ENCODE measurements around the gene DNAJB13.

The DNAJB13 gene

DNA sequence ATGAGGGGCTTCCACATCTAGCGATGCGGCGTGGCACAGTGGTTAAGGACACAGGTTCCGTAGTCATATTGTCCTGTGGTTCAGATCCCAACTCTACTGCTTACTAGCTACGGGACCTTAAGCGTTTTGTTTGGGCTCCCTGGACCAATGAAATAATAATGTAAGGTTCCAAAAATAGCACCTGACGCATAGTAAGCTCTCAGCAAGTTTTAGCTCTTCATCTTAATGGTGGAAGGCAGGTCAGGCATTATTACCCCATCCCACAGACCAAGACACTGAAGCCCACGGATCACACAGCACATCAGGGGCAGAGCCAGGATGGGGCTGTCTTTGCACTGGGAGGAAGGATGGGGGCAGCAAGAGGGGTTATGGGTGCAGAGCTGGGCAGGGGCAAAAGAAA lies 13.0 kb downstream of the DNAJB13 start:
- ATAC-seq: peak; percentile 10; the same call in 2 of the 3 replicates
- TF ChIP-seq ZNF565 (CRISPR knock-in tag; conservative IDR thresholded peaks at IDR 0.05; ENCODE audit: low read depth): no peak
- TF ChIP-seq, protein P1, sequence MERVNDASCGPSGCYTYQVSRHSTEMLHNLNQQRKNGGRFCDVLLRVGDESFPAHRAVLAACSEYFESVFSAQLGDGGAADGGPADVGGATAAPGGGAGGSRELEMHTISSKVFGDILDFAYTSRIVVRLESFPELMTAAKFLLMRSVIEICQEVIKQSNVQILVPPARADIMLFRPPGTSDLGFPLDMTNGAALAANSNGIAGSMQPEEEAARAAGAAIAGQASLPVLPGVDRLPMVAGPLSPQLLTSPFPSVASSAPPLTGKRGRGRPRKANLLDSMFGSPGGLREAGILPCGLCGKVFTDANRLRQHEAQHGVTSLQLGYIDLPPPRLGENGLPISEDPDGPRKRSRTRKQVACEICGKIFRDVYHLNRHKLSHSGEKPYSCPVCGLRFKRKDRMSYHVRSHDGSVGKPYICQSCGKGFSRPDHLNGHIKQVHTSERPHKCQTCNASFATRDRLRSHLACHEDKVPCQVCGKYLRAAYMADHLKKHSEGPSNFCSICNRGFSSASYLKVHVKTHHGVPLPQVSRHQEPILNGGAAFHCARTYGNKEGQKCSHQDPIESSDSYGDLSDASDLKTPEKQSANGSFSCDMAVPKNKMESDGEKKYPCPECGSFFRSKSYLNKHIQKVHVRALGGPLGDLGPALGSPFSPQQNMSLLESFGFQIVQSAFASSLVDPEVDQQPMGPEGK (CRISPR knock-in tag; IDR thresholded peaks at IDR 0.05; ENCODE audit: borderline replicate concordance): no peak
- TF ChIP-seq ZNF8 (CRISPR knock-in tag; IDR thresholded peaks at IDR 0.05): no peak
- no peak for TF ChIP-seq ARNTL (CRISPR knock-in tag; IDR thresholded peaks at IDR 0.05; ENCODE audit: borderline replicate concordance, low read depth)
- TF ChIP-seq ISL1 (CRISPR knock-in tag; IDR thresholded peaks at IDR 0.05): no peak

DNA sequence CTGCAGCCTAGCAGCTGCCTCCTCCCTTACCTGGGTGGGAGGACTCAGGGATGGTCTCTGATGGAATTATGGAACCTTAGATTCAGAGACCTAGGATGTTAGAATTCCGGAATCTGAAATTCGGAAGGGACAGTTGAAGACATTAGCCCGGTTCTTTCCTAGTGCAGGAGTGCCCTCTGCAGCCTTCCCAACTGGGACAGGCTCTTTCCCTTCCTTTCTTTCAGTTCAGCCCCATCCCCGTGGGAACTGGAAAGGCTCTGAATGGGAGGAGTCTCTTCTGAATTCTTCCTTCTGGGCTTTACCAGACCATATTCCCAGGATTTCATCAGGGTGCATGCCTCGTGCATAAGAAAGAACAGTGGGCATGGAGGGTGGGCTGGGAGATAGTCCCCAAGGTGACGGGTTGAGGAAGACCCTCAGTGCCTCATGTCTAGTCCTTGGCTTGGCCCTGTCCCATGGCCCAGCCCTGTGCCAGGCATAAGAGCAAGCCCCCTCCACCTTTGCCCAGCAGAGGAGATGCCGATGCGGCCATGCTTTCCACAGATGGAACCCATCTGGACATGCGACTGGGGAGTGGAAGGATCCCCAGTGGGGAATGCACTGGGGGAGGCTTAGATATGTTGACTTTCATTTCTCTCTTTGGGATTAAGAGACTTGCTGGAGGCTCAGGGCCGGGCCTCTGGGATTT lies 14.4 kb downstream of the DNAJB13 start:
- no peak for TF ChIP-seq ZC3H10 (CRISPR knock-in tag; IDR thresholded peaks at IDR 0.05)
- TF ChIP-seq, protein P2, sequence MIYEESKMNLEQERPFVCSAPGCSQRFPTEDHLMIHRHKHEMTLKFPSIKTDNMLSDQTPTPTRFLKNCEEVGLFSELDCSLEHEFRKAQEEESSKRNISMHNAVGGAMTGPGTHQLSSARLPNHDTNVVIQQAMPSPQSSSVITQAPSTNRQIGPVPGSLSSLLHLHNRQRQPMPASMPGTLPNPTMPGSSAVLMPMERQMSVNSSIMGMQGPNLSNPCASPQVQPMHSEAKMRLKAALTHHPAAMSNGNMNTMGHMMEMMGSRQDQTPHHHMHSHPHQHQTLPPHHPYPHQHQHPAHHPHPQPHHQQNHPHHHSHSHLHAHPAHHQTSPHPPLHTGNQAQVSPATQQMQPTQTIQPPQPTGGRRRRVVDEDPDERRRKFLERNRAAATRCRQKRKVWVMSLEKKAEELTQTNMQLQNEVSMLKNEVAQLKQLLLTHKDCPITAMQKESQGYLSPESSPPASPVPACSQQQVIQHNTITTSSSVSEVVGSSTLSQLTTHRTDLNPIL (CRISPR knock-in tag; IDR thresholded peaks at IDR 0.05; ENCODE audit: low read depth): no peak
- TF ChIP-seq, protein P3, sequence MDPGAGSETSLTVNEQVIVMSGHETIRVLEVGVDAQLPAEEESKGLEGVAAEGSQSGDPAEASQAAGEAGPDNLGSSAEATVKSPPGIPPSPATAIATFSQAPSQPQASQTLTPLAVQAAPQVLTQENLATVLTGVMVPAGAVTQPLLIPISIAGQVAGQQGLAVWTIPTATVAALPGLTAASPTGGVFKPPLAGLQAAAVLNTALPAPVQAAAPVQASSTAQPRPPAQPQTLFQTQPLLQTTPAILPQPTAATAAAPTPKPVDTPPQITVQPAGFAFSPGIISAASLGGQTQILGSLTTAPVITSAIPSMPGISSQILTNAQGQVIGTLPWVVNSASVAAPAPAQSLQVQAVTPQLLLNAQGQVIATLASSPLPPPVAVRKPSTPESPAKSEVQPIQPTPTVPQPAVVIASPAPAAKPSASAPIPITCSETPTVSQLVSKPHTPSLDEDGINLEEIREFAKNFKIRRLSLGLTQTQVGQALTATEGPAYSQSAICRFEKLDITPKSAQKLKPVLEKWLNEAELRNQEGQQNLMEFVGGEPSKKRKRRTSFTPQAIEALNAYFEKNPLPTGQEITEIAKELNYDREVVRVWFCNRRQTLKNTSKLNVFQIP (CRISPR knock-in tag; IDR thresholded peaks at IDR 0.05; ENCODE audit: borderline replicate concordance, low read depth): no peak
- peak; percentile 9; the same call in 1 of the 3 replicates for ATAC-seq

DNA sequence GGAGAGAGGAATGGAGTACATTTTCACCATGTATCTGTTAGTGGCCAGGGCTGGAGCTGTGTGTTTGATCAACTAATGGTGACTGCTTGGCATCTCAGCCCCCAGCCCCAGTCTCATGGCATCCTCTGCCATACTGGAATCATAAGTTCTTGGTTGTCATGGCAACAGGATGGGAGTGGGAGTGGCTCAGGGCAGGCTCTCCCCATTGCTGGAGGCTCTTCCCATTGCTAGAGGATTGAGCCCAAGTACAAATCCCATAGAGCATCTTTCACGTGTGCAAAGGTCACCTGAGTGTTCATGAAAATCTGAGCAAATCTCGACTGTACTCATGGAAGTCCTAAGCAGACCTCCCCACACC lies 14.9 kb downstream of the DNAJB13 start:
- TF ChIP-seq OSR1 (CRISPR knock-in tag; IDR thresholded peaks at IDR 0.05): no peak
- ATAC-seq: no peak

DNA sequence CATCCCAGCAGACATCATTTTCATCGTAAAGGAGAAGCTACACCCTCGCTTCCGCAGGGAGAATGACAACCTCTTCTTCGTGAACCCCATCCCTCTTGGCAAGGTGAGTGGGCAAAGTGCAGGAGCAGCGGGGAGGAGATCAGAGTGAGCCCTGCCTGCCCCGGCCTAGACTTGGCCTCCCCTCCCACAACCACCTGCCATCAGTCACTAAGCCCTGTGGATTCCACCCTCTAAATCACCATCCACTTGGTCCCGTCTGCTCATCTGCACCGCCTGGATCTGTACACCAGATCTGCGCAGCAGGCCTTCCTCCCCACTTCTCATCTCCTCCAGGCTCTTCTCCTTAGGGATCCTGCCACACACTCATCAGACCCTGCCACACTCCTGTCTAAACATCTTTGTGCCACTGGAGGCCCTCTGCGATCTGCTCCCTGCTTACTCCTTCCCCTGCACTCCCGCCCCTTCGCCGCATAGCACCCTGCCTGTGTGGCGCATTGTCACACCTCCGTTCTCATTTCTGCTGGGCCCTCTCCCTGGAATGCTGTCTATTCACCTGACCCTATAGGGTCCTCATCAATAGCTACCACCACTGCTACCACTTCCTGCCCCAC lies 17.6 kb downstream of the DNAJB13 start:
- ATAC-seq: no peak
- TF ChIP-seq ARNTL (CRISPR knock-in tag; IDR thresholded peaks at IDR 0.05; ENCODE audit: borderline replicate concordance, low read depth): no peak
- TF ChIP-seq ISL1 (CRISPR knock-in tag; IDR thresholded peaks at IDR 0.05): no peak
- no peak for TF ChIP-seq ZC3H10 (CRISPR knock-in tag; IDR thresholded peaks at IDR 0.05)
- TF ChIP-seq ZFP3 (CRISPR knock-in tag; IDR thresholded peaks at IDR 0.05): no peak
- TF ChIP-seq, protein P4, sequence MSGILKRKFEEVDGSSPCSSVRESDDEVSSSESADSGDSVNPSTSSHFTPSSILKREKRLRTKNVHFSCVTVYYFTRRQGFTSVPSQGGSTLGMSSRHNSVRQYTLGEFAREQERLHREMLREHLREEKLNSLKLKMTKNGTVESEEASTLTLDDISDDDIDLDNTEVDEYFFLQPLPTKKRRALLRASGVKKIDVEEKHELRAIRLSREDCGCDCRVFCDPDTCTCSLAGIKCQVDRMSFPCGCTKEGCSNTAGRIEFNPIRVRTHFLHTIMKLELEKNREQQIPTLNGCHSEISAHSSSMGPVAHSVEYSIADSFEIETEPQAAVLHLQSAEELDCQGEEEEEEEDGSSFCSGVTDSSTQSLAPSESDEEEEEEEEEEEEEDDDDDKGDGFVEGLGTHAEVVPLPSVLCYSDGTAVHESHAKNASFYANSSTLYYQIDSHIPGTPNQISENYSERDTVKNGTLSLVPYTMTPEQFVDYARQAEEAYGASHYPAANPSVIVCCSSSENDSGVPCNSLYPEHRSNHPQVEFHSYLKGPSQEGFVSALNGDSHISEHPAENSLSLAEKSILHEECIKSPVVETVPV (CRISPR knock-in tag; IDR thresholded peaks at IDR 0.05): no peak
- TF ChIP-seq BACH2 (CRISPR knock-in tag; IDR thresholded peaks at IDR 0.05; ENCODE audit: borderline replicate concordance): no peak
- TF ChIP-seq, protein P3 (CRISPR knock-in tag; IDR thresholded peaks at IDR 0.05; ENCODE audit: borderline replicate concordance, low read depth): no peak
- no peak for TF ChIP-seq OSR1 (CRISPR knock-in tag; IDR thresholded peaks at IDR 0.05)
- TF ChIP-seq, protein P5, sequence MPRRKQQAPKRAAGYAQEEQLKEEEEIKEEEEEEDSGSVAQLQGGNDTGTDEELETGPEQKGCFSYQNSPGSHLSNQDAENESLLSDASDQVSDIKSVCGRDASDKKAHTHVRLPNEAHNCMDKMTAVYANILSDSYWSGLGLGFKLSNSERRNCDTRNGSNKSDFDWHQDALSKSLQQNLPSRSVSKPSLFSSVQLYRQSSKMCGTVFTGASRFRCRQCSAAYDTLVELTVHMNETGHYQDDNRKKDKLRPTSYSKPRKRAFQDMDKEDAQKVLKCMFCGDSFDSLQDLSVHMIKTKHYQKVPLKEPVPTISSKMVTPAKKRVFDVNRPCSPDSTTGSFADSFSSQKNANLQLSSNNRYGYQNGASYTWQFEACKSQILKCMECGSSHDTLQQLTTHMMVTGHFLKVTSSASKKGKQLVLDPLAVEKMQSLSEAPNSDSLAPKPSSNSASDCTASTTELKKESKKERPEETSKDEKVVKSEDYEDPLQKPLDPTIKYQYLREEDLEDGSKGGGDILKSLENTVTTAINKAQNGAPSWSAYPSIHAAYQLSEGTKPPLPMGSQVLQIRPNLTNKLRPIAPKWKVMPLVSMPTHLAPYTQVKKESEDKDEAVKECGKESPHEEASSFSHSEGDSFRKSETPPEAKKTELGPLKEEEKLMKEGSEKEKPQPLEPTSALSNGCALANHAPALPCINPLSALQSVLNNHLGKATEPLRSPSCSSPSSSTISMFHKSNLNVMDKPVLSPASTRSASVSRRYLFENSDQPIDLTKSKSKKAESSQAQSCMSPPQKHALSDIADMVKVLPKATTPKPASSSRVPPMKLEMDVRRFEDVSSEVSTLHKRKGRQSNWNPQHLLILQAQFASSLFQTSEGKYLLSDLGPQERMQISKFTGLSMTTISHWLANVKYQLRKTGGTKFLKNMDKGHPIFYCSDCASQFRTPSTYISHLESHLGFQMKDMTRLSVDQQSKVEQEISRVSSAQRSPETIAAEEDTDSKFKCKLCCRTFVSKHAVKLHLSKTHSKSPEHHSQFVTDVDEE (CRISPR knock-in tag; IDR thresholded peaks at IDR 0.05): no peak
- no peak for TF ChIP-seq ZNF70 (CRISPR knock-in tag; IDR thresholded peaks at IDR 0.05)
- TF ChIP-seq CSDC2 (CRISPR knock-in tag; IDR thresholded peaks at IDR 0.05): no peak
- no peak for TF ChIP-seq PPARA (CRISPR knock-in tag; IDR thresholded peaks at IDR 0.05; ENCODE audit: borderline replicate concordance)
- no peak for TF ChIP-seq TOX (CRISPR knock-in tag; IDR thresholded peaks at IDR 0.05; ENCODE audit: borderline replicate concordance)
- TF ChIP-seq GLIS3 (CRISPR knock-in tag; IDR thresholded peaks at IDR 0.05): no peak
- no peak for TF ChIP-seq ZNF8 (CRISPR knock-in tag; IDR thresholded peaks at IDR 0.05)

Data from SK-N-SH treated with all-trans-retinoic acid at 6 μM for 48 hours (cell line).